PC-3 (cell line): ENCODE data around the gene C11orf86. TPM values are rescaled to one million over a fixed set of nuclear protein-coding genes. Genes with fewer than 3 reads are reported as not detected.
"Not testable (repeated sequence)": the region's sequence is repeated elsewhere in the genome, so short reads cannot be mapped to it uniquely, and the experiment has no call there.

Source experiments
- ATAC-seq: fragments of 200-7000 bp; cut with Tn5 transposase; 2 replicates; pipeline ENCODE4 v1.9.1; 2020; ENCODE audit warnings: mild to moderate bottlenecking, moderate library complexity
- BruUV-seq: library from RNA; stranded (reverse); fragments of 400-500 nt; replicated peaks from 2 replicates; lab custom pipeline; 2021; lab: Mats Ljungman, UMichigan
- CTCF ChIA-PET: fragments of 300-600 bp; sonication (Branson Sonifier 250); formaldehyde crosslinking; loops from one replicate; lab custom pipeline; 2022; ENCODE audit warnings: antibody characterized with exemption; lab: Charles Lee
- POLR2A ChIA-PET: fragments of 300-600 bp; sonication (Branson Sonifier 250); formaldehyde crosslinking; loops from one replicate; lab custom pipeline; 2022; ENCODE audit warnings: antibody characterized with exemption; ENCODE audit not compliant: unreplicated experiment; lab: Charles Lee
- DNase-seq: peaks from one replicate; pipeline ENCODE4 v3.0.0-alpha.2; 2015
- H2AFZ ChIP-seq: fragments of 300-600 bp; sonication (generic); 2 replicates; pipeline ENCODE4 v1.6.0; 2016; ENCODE audit warnings: antibody characterized with exemption, low read length
- H3F3A ChIP-seq: fragments of 300-600 bp; sonication (generic); one replicate; pipeline ENCODE4 v1.6.0; 2017; ENCODE audit warnings: antibody characterized with exemption, low read length, control low read depth, mild to moderate bottlenecking; ENCODE audit not compliant: unreplicated experiment
- H3K27ac ChIP-seq: fragments of 300-600 bp; sonication (generic); 2 replicates; pipeline ENCODE4 v1.5.1; 2016; ENCODE audit warnings: mild to moderate bottlenecking, low read length
- H3K27me3 ChIP-seq: fragments of 300-600 bp; sonication (generic); 2 replicates; pipeline ENCODE4 v1.6.1; 2016; ENCODE audit warnings: low read length, mixed read lengths
- H3K36me3 ChIP-seq: fragments of 300-600 bp; sonication (generic); 2 replicates; pipeline ENCODE4 v1.6.1; 2016; ENCODE audit warnings: low read depth, mixed run types, low read length, mixed read lengths
- H3K4me1 ChIP-seq: fragments of 300-600 bp; sonication (generic); 2 replicates; pipeline ENCODE4 v1.5.1; 2016; ENCODE audit warnings: low read length; ENCODE audit not compliant: insufficient read depth
- H3K4me2 ChIP-seq: fragments of 300-600 bp; sonication (generic); 2 replicates; pipeline ENCODE4 v1.6.0; 2016; ENCODE audit warnings: low read length
- H3K4me3 ChIP-seq: fragments of 300-600 bp; sonication (generic); 2 replicates; pipeline ENCODE4 v1.5.1; 2016; ENCODE audit warnings: mild to moderate bottlenecking, low read length, mixed read lengths
- H3K79me2 ChIP-seq: fragments of 300-600 bp; sonication (generic); 2 replicates; pipeline ENCODE4 v1.6.1; 2017; ENCODE audit warnings: low read length, mixed read lengths
- H3K9ac ChIP-seq: fragments of 300-600 bp; sonication (generic); 2 replicates; pipeline ENCODE4 v1.6.0; 2016; ENCODE audit warnings: mild to moderate bottlenecking, low read length
- H3K9me2 ChIP-seq: fragments of 300-600 bp; sonication (generic); replicated peaks from 2 replicates; pipeline ENCODE4 v1.6.1; 2016; ENCODE audit warnings: mixed run types, low read length, mixed read lengths
- H3K9me3 ChIP-seq: fragments of 300-600 bp; sonication (generic); 2 replicates; pipeline ENCODE4 v1.6.1; 2016; ENCODE audit warnings: low read length, mixed read lengths
- H4K20me1 ChIP-seq: fragments of 300-600 bp; sonication (generic); 2 replicates; pipeline ENCODE4 v1.6.1; 2016; ENCODE audit warnings: low read length, mixed read lengths
- EZH2 ChIP-seq: fragments of 300-600 bp; sonication (generic); IDR thresholded peaks from one replicate; pipeline ENCODE4 v1.6.1; 2017; ENCODE audit warnings: antibody characterized with exemption, mild to moderate bottlenecking, low read length; ENCODE audit not compliant: unreplicated experiment
- EZH2phosphoT487 ChIP-seq: fragments of 300-600 bp; sonication (generic); IDR thresholded peaks from 2 replicates; pipeline ENCODE4 v1.6.1; 2018; ENCODE audit warnings: mild to moderate bottlenecking, antibody characterized with exemption, low read length, borderline replicate concordance
- intact Hi-C: fragments of 100-400 bp; cut with micrococcal nuclease; formaldehyde crosslinking; loops from 2 replicates; pipeline ENCODE4 v1.9.0; 2023
- total RNA-seq: library from RNA; depleted of rRNA; stranded (reverse); fragments of >200 nt; gene quantifications from 2 replicates; pipeline ENCODE4 v1.2.3, GENCODE V29; 2014
- TF ChIP-seq, protein P1 (sequence below): fragments of 300-600 bp; sonication (generic); conservative IDR thresholded peaks from 2 replicates; pipeline ENCODE4 v1.5.1; 2017; ENCODE audit warnings: antibody characterized with exemption, low read depth, mild to moderate bottlenecking, low read length

C11orf86 gene
- total RNA-seq, 1 experiment from 2014 or later: not detected

DNA sequence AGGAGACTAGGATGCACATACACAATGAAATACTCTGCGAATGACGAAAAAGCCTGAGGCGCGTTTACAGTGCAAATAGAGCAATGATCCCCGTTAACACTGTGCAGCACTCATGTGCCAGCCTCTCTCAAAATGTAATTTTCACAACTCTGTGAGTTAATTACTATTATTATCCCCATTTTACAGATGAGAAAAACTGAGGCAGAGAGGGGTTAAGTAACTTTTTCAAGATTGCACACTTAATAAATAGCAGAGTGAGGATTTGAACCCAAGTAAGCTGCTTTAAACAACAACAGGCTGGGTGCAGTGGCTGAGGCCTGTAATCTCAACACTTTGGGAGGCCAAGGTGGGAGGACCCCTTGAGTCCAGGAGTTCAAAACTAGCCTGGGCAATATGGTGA, 26.2 kb downstream of the C11orf86 start:
- Histone ChIP-seq H3K4me3 (no peak overlapping the region), H3K4me2 (no peak overlapping the region), H3K9ac (no peak overlapping the region), H2AFZ (no peak overlapping the region), H3K27me3 (no peaks in the 10 kb centered on the region), H3K27ac (no peak overlapping the region), H3K36me3 (no peaks in the 10 kb centered on the region), H3K9me2 (no peaks in the 10 kb centered on the region), H3K79me2 (no peaks in the 10 kb centered on the region), H3K4me1 (no peaks in the 10 kb centered on the region), H3K9me3 (no peaks in the 10 kb centered on the region), H4K20me1 (no peaks in the 10 kb centered on the region), H3F3A (no peaks in the 10 kb centered on the region)
- TF ChIP-seq EZH2phosphoT487: no peak
- TF ChIP-seq, protein P1, sequence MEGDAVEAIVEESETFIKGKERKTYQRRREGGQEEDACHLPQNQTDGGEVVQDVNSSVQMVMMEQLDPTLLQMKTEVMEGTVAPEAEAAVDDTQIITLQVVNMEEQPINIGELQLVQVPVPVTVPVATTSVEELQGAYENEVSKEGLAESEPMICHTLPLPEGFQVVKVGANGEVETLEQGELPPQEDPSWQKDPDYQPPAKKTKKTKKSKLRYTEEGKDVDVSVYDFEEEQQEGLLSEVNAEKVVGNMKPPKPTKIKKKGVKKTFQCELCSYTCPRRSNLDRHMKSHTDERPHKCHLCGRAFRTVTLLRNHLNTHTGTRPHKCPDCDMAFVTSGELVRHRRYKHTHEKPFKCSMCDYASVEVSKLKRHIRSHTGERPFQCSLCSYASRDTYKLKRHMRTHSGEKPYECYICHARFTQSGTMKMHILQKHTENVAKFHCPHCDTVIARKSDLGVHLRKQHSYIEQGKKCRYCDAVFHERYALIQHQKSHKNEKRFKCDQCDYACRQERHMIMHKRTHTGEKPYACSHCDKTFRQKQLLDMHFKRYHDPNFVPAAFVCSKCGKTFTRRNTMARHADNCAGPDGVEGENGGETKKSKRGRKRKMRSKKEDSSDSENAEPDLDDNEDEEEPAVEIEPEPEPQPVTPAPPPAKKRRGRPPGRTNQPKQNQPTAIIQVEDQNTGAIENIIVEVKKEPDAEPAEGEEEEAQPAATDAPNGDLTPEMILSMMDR: no peak
- TF ChIP-seq EZH2: no peak
- ChIA-PET POLR2A (no interaction called here), CTCF (no interaction called here)
- no TSS peak for BruUV-seq
- ATAC-seq (no peak), DNase-seq (no peak)
- intact Hi-C loops: no loop called here

GRCh38 chr11:67002297-67002913, 27.3 kb downstream of the C11orf86 start:
- no peaks in the 10 kb centered on the region for H3K9me3 ChIP-seq
- H3K4me3 ChIP-seq: no peak overlapping the region
- ChIA-PET CTCF (no interaction called here), POLR2A (no interaction called here)
- no TSS peak for BruUV-seq
- ATAC-seq: no peak
- no peaks in the 10 kb centered on the region for H4K20me1 ChIP-seq
- no peak overlapping the region for H3K4me2 ChIP-seq
- H3K36me3 ChIP-seq: no peaks in the 10 kb centered on the region
- H3K9me2 ChIP-seq: no peaks in the 10 kb centered on the region
- H3K79me2 ChIP-seq: no peaks in the 10 kb centered on the region
- intact Hi-C loops: no loop called here
- no peak for TF ChIP-seq EZH2phosphoT487
- TF ChIP-seq, protein P1: no peak
- TF ChIP-seq EZH2: no peak
- no peaks in the 10 kb centered on the region for H3K4me1 ChIP-seq
- no peak overlapping the region for H3K27ac ChIP-seq
- H3K27me3 ChIP-seq: no peaks in the 10 kb centered on the region
- no peaks in the 10 kb centered on the region for H3F3A ChIP-seq
- DNase-seq: no peak
- no peak overlapping the region for H2AFZ ChIP-seq
- no peak overlapping the region for H3K9ac ChIP-seq

DNA sequence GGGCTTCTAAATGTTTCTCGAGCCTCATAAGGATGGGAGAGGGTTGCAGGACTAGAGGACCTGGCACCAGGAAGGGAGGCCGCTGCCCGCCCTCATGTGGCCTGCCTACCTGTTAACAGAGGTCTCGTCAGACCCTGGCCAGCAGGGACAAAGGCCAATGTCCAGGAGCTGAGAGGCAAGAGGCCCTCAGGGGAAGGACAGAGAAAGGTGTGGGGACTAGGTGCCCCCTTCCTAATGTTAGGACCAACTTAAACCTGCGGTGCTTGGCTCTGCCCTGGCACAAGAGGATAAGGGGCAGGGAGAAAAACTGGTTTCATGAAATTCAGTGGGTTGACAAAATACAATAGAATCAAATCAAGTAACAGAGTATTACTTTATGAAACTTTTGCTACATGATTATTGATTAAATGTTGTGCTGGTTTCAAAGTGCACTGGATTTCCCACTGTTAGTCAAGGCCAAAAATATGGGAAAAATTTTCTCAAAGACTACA, 27.9 kb downstream of the C11orf86 start:
- TF ChIP-seq EZH2phosphoT487: no peak
- TF ChIP-seq EZH2: no peak
- TF ChIP-seq, protein P1: no peak
- H2AFZ ChIP-seq: no peak overlapping the region
- no peak overlapping the region for H3K9ac ChIP-seq
- no peaks in the 10 kb centered on the region for H3K9me2 ChIP-seq
- BruUV-seq: no TSS peak
- H3F3A ChIP-seq: no peaks in the 10 kb centered on the region
- H3K36me3 ChIP-seq: no peaks in the 10 kb centered on the region
- no peak overlapping the region for H3K4me2 ChIP-seq
- CTCF ChIA-PET: no interaction called here
- POLR2A ChIA-PET: no interaction called here
- H3K9me3 ChIP-seq: no peaks in the 10 kb centered on the region
- no peaks in the 10 kb centered on the region for H4K20me1 ChIP-seq
- intact Hi-C loops: no loop called here
- H3K4me1 ChIP-seq: no peaks in the 10 kb centered on the region
- DNase-seq (no peak), ATAC-seq (no peak)
- H3K4me3 ChIP-seq: no peak overlapping the region
- no peaks in the 10 kb centered on the region for H3K27me3 ChIP-seq
- H3K27ac ChIP-seq: no peak overlapping the region
- no peaks in the 10 kb centered on the region for H3K79me2 ChIP-seq

DNA sequence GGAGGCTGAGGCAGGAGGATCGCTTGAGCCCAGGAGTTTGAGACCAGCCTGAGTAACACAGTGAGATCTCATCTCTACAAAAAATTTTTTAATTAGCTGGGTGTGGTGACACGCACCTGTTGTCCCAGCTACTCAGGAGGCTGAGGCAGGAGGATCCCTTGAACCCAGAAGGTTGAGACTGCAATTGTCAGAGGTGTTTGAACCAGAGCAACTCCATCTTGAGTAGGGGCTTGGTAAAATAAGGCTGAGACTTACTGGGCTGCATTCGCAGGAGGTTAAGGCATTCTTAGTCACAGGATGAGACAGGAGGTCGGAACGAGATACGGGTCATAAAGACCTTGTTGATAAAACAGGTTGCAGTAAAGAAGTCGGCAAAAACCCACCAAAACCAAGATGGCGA, 30.1 kb downstream of the C11orf86 start:
- ATAC-seq, H3K4me2 ChIP-seq, POLR2A ChIA-PET, H3K9me3 ChIP-seq, H3K9me2 ChIP-seq, H3K27me3 ChIP-seq, H3K4me1 ChIP-seq, CTCF ChIA-PET, H3F3A ChIP-seq, H4K20me1 ChIP-seq, BruUV-seq, H3K36me3 ChIP-seq, H3K4me3 ChIP-seq, H3K9ac ChIP-seq, H3K79me2 ChIP-seq, intact Hi-C loops, DNase-seq, H3K27ac ChIP-seq, H2AFZ ChIP-seq: not testable (repeated sequence)
